ENCODE measurements around the gene ATF7. TPM values are rescaled to one million over a fixed set of nuclear protein-coding genes. Genes with fewer than 3 reads are reported as not detected.
"Not testable (repeated sequence)": the region's sequence is repeated elsewhere in the genome, so short reads cannot be mapped to it uniquely, and the experiment has no call there.

Gene ATF7
- total RNA-seq, 2 experiments from 2014 or later: 28.6 to 43.0 TPM

GRCh38 chr12:53603196-53603595 is 23.0 kb downstream of the ATF7 start:
- ChIA-PET POLR2A (no interaction called here), CTCF (no interaction called here)
- peaks cover 18% of the 10 kb centered on the region for H3K36me3 Mint-ChIP-seq (ENCODE audit: low read depth)
- H3K27ac Mint-ChIP-seq: no peak overlapping the region
- no peak for DNase-seq
- H3K27me3 Mint-ChIP-seq: no peaks in the 10 kb centered on the region
- no peaks in the 10 kb centered on the region for H3K9me3 Mint-ChIP-seq
- H3K4me1 Mint-ChIP-seq: peaks cover 22% of the 10 kb centered on the region
- H3K4me3 Mint-ChIP-seq: no peak overlapping the region

- no peak for DNase-seq
- Mint-ChIP-seq H3K36me3 (ENCODE audit: low read depth) (peaks cover 21% of the 10 kb centered on the region), H3K9me3 (no peaks in the 10 kb centered on the region), H3K27me3 (no peaks in the 10 kb centered on the region), H3K27ac (no peak overlapping the region), H3K4me3 (no peak overlapping the region), H3K4me1 (peaks cover 22% of the 10 kb centered on the region)
- ChIA-PET CTCF (no interaction called here), POLR2A (no interaction called here)
Observed at GRCh38 chr12:53602176-53602864, 23.9 kb downstream of the ATF7 start.

GRCh38 chr12:53601296-53601847 is 24.8 kb downstream of the ATF7 start:
- no peak for DNase-seq
- Mint-ChIP-seq H3K27me3 (no peaks in the 10 kb centered on the region), H3K4me1 (peaks cover 22% of the 10 kb centered on the region), H3K27ac (no peak overlapping the region), H3K36me3 (ENCODE audit: low read depth) (peaks cover 21% of the 10 kb centered on the region), H3K9me3 (no peaks in the 10 kb centered on the region), H3K4me3 (no peak overlapping the region)
- ChIA-PET POLR2A (no interaction called here), CTCF (interaction anchor here (0.6 to 1.3 kb wide), 2 partner anchors 10 to 519 kb away, joined by 3 to 5 read pairs; no protein-coding TSS in a partner anchor)

GRCh38 chr12:53600490-53601295 is 25.5 kb downstream of the ATF7 start:
- DNase-seq: no peak

GRCh38 chr12:53599579-53599978 is 26.6 kb downstream of the ATF7 start:
- Mint-ChIP-seq H3K9me3 (no peaks in the 10 kb centered on the region), H3K27ac (no peak overlapping the region), H3K4me3 (no peak overlapping the region), H3K36me3 (ENCODE audit: low read depth) (peaks cover 21% of the 10 kb centered on the region), H3K27me3 (no peaks in the 10 kb centered on the region), H3K4me1 (peaks cover 21% of the 10 kb centered on the region)
- ChIA-PET POLR2A (no interaction called here), CTCF (interaction anchor here (0.6 to 0.7 kb wide), 2 partner anchors 12 to 380 kb away, joined by 3 read pairs; no protein-coding TSS in a partner anchor)
- no peak for DNase-seq

More at GRCh38 chr12:53600490-53601295, 25.5 kb downstream of the ATF7 start:
- Mint-ChIP-seq H3K4me3 (no peak overlapping the region), H3K36me3 (ENCODE audit: low read depth) (peaks cover 21% of the 10 kb centered on the region), H3K9me3 (no peaks in the 10 kb centered on the region), H3K27ac (no peak overlapping the region), H3K27me3 (no peaks in the 10 kb centered on the region), H3K4me1 (peaks cover 22% of the 10 kb centered on the region)
- ChIA-PET POLR2A (no interaction called here), CTCF (interaction anchor here (0.6 to 1.3 kb wide), 5 partner anchors 9 to 519 kb away, joined by 3 to 5 read pairs (median 3); no protein-coding TSS in a partner anchor)

GRCh38 chr12:53598971-53599370 is 27.2 kb downstream of the ATF7 start:
- H3K27me3 Mint-ChIP-seq, H3K4me3 Mint-ChIP-seq, POLR2A ChIA-PET, H3K27ac Mint-ChIP-seq, DNase-seq, H3K9me3 Mint-ChIP-seq: not testable (repeated sequence)
- peaks cover 21% of the 10 kb centered on the region for H3K36me3 Mint-ChIP-seq (ENCODE audit: low read depth)
- peaks cover 20% of the 10 kb centered on the region for H3K4me1 Mint-ChIP-seq
- CTCF ChIA-PET: interaction anchor here (0.6 kb wide), 1 partner anchor 379 kb away, joined by 3 read pairs; no protein-coding TSS in a partner anchor

GRCh38 chr12:53596920-53597363 is 29.2 kb downstream of the ATF7 start:
- ChIA-PET POLR2A (no interaction called here), CTCF (interaction anchor here (0.7 to 1.6 kb wide), 3 partner anchors 8 to 77 kb away, joined by 3 read pairs; partner anchors contain the start of gene ATF7)

GRCh38 chr12:53594897-53595615 is 31.1 kb downstream of the ATF7 start:
- no peak for DNase-seq
- ChIA-PET POLR2A (no interaction called here), CTCF (no interaction called here)
- Mint-ChIP-seq H3K4me3 (no peak overlapping the region), H3K27me3 (no peaks in the 10 kb centered on the region), H3K4me1 (peaks cover 6% of the 10 kb centered on the region), H3K27ac (no peak overlapping the region), H3K36me3 (ENCODE audit: low read depth) (peaks cover 15% of the 10 kb centered on the region), H3K9me3 (no peaks in the 10 kb centered on the region)

More at GRCh38 chr12:53596920-53597363, 29.2 kb downstream of the ATF7 start:
- Mint-ChIP-seq H3K27me3 (no peaks in the 10 kb centered on the region), H3K4me1 (peaks cover 3% of the 10 kb centered on the region), H3K27ac (no peak overlapping the region), H3K4me3 (no peak overlapping the region), H3K9me3 (no peaks in the 10 kb centered on the region), H3K36me3 (ENCODE audit: low read depth) (peaks cover 21% of the 10 kb centered on the region)
- no peak for DNase-seq

- no peak for DNase-seq
- Mint-ChIP-seq H3K9me3 (no peaks in the 10 kb centered on the region), H3K36me3 (ENCODE audit: low read depth) (peaks cover 8% of the 10 kb centered on the region), H3K4me1 (peaks cover 8% of the 10 kb centered on the region), H3K4me3 (no peak overlapping the region), H3K27ac (no peak overlapping the region), H3K27me3 (no peaks in the 10 kb centered on the region)
- POLR2A ChIA-PET: no interaction called here
- CTCF ChIA-PET: no interaction called here
Observed at GRCh38 chr12:53593707-53594106, 32.5 kb downstream of the ATF7 start.

GRCh38 chr12:53593031-53593430 is 33.2 kb downstream of the ATF7 start:
- POLR2A ChIA-PET: no interaction called here

GRCh38 chr12:53592426-53592825 is 33.8 kb downstream of the ATF7 start:
- Mint-ChIP-seq H3K4me3 (no peak overlapping the region), H3K36me3 (ENCODE audit: low read depth) (no peaks in the 10 kb centered on the region), H3K27ac (no peak overlapping the region), H3K27me3 (no peaks in the 10 kb centered on the region), H3K4me1 (peaks cover 13% of the 10 kb centered on the region), H3K9me3 (no peaks in the 10 kb centered on the region)
- ChIA-PET CTCF (interaction anchor here (1.0 to 1.9 kb wide), 3 partner anchors 8 to 11 kb away, joined by 3 to 7 read pairs (median 3); no protein-coding TSS in a partner anchor), POLR2A (no interaction called here)
- DNase-seq: no peak

More at GRCh38 chr12:53593031-53593430, 33.2 kb downstream of the ATF7 start:
- DNase-seq: no peak
- H3K9me3 Mint-ChIP-seq: no peaks in the 10 kb centered on the region
- H3K36me3 Mint-ChIP-seq (ENCODE audit: low read depth): peaks cover 1% of the 10 kb centered on the region
- CTCF ChIA-PET: interaction anchor here (0.5 to 1.9 kb wide), 3 partner anchors 10 to 143 kb away, joined by 3 to 7 read pairs (median 6); no protein-coding TSS in a partner anchor
- no peak overlapping the region for H3K27ac Mint-ChIP-seq
- H3K4me1 Mint-ChIP-seq: peaks cover 13% of the 10 kb centered on the region
- H3K27me3 Mint-ChIP-seq: no peaks in the 10 kb centered on the region
- H3K4me3 Mint-ChIP-seq: no peak overlapping the region
